Measurements from ENCODE around the gene PRKD1.
"Not testable (repeated sequence)": the region's sequence is repeated elsewhere in the genome, so short reads cannot be mapped to it uniquely, and the experiment has no call there.

Gene PRKD1

GRCh38 chr14:29798811-29799210 is 128.8 kb downstream of the PRKD1 start:
- no peak for DNase-seq (ENCODE audit: low spot score)

- DNase-seq (ENCODE audit: low spot score) = no peak
Observed at GRCh38 chr14:29798108-29798663, 129.5 kb downstream of the PRKD1 start.

- no peak for DNase-seq (ENCODE audit: low spot score)
Observed at GRCh38 chr14:29796853-29797252, 130.8 kb downstream of the PRKD1 start.

DNA sequence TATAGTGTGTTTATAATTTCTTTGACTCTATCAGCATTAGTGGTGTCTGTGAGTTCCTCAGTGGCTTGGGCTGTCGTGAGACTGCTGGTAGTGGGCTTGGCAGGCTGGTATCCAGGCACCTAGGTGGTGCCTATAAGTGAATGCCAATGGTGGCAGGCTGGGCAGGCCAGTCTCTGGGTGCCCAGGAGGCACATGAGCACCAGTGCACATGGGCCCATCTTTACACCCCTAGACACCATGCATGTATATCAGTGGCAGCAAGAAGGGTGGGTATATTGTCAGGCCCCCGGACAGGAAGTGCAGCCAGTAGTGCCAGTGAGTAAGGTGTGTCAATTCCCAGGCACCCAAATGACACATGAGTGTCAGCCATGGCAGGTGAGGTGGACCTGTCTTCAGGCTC is 138.2 kb downstream of the PRKD1 start:
- DNase-seq (ENCODE audit: low spot score) = no peak

- DNase-seq (ENCODE audit: low spot score) = no peak
Observed at GRCh38 chr14:29788093-29788492, 139.6 kb downstream of the PRKD1 start.

GRCh38 chr14:29783556-29783955 is 144.1 kb downstream of the PRKD1 start:
- no peak for DNase-seq (ENCODE audit: low spot score)

- no peak for DNase-seq (ENCODE audit: low spot score)
Observed at GRCh38 chr14:29782041-29782440, 145.6 kb downstream of the PRKD1 start.

DNA sequence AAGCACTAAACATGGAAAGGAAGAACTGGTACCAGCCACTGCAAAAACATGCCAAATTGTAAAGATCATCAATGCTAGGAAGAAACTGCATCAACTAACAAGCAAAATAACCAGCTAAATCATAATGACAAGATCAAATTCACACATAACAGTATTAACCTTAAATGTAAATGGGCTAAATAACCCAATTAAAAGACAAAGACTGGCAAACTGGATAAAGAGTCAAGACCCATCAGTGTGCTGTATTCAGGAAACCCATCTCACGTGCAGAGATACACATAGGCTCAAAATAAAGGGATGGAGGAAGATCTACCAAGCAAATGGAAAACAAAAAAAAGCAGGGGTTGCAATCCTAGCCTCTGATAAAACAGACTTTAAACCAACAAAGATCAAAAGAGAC is 150.5 kb downstream of the PRKD1 start:
- DNase-seq (ENCODE audit: low spot score) = not testable (repeated sequence)

GRCh38 chr14:29773990-29774389 is 153.7 kb downstream of the PRKD1 start:
- DNase-seq (ENCODE audit: low spot score) = no peak

GRCh38 chr14:29763342-29763858 is 164.2 kb downstream of the PRKD1 start:
- DNase-seq (ENCODE audit: low spot score) = no peak

- no peak for DNase-seq (ENCODE audit: low spot score)
Observed at GRCh38 chr14:29759521-29760340, 167.9 kb downstream of the PRKD1 start.

DNA sequence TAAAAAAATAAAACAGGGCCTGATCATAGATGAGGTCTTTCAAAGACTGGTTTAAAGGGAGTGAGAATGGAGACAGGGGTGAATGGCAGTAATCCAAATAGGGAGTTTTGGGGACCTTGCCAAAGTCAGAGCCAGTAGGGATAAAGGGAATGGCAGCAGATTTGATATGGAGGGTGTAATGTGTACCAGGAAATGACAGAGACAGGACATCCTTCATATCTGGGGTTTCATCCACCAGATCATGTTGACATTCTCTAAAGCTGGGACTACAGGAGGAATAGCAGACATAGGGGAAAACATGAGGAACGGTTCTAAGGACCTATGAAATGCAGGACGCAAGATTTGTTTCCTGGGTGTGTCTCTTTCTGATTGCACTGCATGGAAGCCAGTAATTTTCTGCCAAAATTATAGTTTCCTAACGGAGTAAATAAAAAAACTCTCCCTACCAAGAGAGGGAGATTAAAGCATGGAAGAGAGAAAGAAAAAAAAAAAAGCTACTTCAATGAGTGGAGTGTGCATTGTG is 169.9 kb downstream of the PRKD1 start:
- DNase-seq (ENCODE audit: low spot score) = no peak

GRCh38 chr14:29757188-29757680 is 170.4 kb downstream of the PRKD1 start:
- no peak for DNase-seq (ENCODE audit: low spot score)

DNA sequence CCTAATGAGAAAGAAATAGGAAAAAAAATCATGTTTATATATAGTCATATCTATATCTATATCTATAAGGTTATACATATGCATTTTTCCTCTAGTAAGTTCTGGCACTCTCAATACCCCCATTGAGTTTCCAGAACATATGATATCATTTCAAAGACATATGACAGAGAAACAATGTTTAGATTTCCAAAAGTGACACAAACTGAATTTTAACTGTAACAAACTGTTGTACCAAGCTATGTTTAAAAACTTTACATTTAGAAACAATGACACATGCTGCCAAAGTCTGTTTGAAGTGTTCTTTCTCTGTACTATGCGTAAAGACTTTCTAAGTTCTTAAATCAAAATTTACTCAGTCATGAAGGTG is 171.6 kb downstream of the PRKD1 start:
- no peak for DNase-seq (ENCODE audit: low spot score)

GRCh38 chr14:29755311-29756018 is 172.2 kb downstream of the PRKD1 start:
- no peak for DNase-seq (ENCODE audit: low spot score)

DNA sequence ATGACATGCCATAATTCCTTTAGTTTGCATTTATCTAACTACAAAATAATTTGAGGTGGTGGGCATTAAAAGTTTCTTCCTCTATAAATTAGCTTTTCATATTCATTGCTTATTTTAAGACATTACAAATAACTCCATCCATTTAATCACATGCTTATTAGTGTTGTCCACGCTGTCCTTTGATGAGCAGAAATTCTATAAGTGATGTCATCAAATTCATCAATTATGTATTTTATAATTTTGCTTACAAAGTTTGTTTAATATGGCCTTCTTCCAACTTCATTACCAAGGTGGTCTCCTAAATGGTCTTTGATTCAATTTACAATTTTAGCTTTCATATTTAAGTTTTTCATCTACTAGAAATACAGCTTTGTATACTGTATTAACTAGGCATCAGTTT is 173.5 kb downstream of the PRKD1 start:
- DNase-seq (ENCODE audit: low spot score) = no peak

DNA sequence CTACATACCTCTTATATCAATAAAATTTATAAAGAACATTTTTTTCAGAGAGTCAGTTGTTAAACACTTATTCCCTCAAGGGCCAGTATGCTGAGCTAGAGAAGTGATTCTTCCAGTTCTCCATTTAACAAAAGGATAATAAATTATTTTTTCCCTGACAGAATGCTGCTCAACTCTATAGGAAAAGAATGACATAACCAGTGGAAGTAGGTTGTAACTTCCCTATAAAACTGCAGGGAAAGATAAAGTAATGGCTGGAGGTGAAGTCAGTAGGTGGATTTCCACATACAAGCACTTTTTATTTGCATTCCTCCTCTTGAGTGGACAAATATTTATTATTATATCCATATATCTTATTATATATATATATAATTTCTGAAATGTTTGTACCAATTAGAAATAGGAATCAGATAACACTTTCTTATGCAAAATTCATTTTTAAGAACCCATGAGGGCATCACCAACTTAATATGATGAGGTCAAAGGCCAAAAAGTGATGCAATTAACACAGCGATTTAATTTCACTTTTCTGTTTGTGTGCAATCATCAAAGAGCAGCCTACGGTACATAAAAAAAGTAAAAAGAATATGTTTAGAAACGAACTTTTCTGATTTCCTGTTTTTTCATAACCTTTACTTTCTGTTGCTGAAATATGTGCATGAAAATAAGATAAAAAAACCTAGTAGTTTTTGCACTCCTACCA is 175.3 kb downstream of the PRKD1 start:
- DNase-seq (ENCODE audit: low spot score) = peak; percentile 28

DNA sequence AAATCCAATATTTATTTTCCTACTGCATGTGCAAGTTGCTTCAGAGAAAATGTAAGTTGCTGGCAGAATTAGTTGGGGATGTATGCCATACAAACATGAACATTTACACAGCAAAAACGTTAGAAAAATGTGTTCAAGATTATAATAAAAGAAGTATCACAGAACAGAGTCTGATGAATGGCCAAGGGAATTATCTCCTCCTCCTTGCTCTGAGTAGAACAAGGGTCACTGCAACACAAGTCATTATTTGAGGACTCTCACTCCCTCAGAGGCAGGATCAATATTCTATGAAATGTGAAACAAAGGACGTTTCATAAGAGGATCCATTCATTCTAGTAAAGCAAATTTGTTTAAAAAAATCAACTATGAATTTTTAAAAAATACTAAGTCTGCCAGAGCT is 177.8 kb downstream of the PRKD1 start:
- peak; percentile 28 for DNase-seq (ENCODE audit: low spot score)

DNA sequence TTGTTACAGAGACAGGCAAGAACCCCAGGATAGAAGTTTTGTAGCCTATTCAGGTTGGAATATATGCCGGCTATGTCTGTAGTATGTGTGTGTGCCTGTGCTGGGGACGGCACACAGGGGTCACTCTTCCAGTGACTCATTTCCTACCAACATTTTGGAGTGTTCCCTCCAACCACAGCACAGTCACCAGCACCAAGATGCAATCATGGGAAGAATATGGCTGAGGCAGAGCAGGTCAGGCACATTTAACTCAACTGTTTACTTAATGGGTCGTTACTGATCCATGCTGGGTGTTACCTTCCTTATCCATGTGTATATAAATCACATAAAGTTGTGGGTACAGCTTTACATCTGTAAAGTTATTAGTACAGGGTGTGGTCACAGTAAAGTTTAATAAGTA is 178.3 kb downstream of the PRKD1 start:
- DNase-seq (ENCODE audit: low spot score) = no peak

DNA sequence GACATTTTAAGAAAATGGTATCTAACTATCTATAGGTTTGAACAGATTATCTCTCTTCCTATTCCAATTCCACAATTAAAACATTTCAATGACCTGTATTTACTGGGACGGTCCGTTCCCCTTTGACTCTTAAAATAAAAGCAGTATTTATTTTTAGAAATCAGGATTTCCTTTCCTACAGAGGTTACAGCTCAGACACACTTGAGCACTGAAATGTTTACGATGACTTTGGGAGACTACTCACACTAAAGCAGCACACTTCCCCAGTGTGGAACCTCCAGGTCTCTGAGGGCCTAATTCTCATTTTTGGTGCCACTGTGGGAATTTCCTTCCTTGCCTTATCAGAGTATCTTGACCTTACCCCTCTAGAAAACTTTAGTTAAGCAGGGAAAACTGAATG is 181.8 kb downstream of the PRKD1 start:
- DNase-seq (ENCODE audit: low spot score) = no peak

DNA sequence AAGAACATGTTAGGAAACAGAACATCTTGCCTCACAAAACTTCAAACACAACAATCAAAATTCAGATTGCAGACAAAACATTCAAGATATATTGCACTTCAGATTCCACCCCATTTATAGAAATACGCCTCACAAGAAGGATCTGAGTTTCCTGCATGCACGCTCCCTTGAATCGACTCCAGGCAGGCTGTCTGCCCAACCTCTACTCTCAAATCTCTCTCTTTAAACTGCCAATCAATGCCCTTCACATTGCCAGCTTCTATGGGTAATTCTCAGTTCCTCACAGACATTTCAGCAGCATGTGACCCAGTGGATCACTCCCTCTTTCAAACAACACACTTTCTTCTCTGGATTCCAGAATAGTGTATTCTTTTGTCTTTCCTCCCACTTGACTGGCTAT is 184.1 kb downstream of the PRKD1 start:
- no peak for DNase-seq (ENCODE audit: low spot score)

DNA sequence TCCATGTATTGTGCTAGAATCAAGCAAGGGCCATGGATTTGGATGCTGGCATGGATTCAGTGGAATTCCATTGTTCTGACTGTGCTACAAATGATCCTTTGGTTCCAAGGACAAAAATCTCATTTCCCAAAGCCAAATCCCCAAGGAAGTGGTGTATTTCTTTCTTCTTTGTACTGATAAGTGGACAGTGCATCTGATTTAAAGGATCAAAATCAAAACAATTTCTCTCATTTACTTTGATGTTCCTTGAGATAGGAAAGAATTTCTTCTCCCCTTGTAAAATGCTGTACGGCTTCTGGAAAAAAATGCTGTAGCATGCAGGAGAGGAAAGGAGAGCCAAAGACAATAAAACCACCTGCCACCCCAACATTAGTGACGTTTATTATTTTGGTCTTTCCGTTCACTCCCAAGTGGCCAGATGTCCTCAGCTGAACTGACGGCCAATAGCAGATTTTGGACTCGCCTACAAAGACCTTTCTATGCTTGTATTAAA is 185.7 kb downstream of the PRKD1 start:
- no peak for DNase-seq (ENCODE audit: low spot score)
